ENCODE results near the gene DCXR.

DCXR gene

GRCh38 chr17:82005701-82006348 is 31.7 kb downstream of the DCXR start:
- Histone ChIP-seq H3K4me1 (ENCODE audit: control insufficient read depth in 1 of 2, insufficient read depth in 1 of 2, low read depth in 1 of 2, low read length in 1 of 2) (no peaks in the 10 kb centered on the region), H3K4me3 (ENCODE audit: low read depth in 1 of 2, low read length in 1 of 2) (no peak overlapping the region), H3K36me3 (no peaks in the 10 kb centered on the region), H3K27me3 (no peaks in the 10 kb centered on the region), H3K9me3 (no peaks in the 10 kb centered on the region), H3K27ac (no peak overlapping the region)
- no peak for TF ChIP-seq CTCF (IDR thresholded peaks at IDR 0.05)

- Histone ChIP-seq H3K36me3 (no peaks in the 10 kb centered on the region), H3K27me3 (no peaks in the 10 kb centered on the region), H3K27ac (no peak overlapping the region), H3K9me3 (no peaks in the 10 kb centered on the region), H3K4me1 (ENCODE audit: control insufficient read depth in 1 of 2, insufficient read depth in 1 of 2, low read depth in 1 of 2, low read length in 1 of 2) (no peaks in the 10 kb centered on the region), H3K4me3 (ENCODE audit: low read depth in 1 of 2, low read length in 1 of 2) (no peak overlapping the region)
- no peak for TF ChIP-seq CTCF (IDR thresholded peaks at IDR 0.05)
Observed at GRCh38 chr17:82004517-82005455, 32.7 kb downstream of the DCXR start.

- Histone ChIP-seq H3K4me3 (ENCODE audit: low read depth in 1 of 2, low read length in 1 of 2) (no peak overlapping the region), H3K4me1 (ENCODE audit: control insufficient read depth in 1 of 2, insufficient read depth in 1 of 2, low read depth in 1 of 2, low read length in 1 of 2) (no peaks in the 10 kb centered on the region), H3K9me3 (no peaks in the 10 kb centered on the region), H3K27ac (no peak overlapping the region), H3K36me3 (no peaks in the 10 kb centered on the region), H3K27me3 (no peaks in the 10 kb centered on the region)
- TF ChIP-seq CTCF (IDR thresholded peaks at IDR 0.05): no peak
Observed at GRCh38 chr17:82003411-82004381, 33.8 kb downstream of the DCXR start.

- Histone ChIP-seq H3K36me3 (peaks cover 6% of the 10 kb centered on the region), H3K9me3 (no peaks in the 10 kb centered on the region), H3K4me1 (ENCODE audit: control insufficient read depth in 1 of 2, insufficient read depth in 1 of 2, low read depth in 1 of 2, low read length in 1 of 2) (no peaks in the 10 kb centered on the region), H3K4me3 (ENCODE audit: low read depth in 1 of 2, low read length in 1 of 2) (no peak overlapping the region), H3K27me3 (no peaks in the 10 kb centered on the region), H3K27ac (no peak overlapping the region)
- TF ChIP-seq CTCF (IDR thresholded peaks at IDR 0.05): no peak
Observed at GRCh38 chr17:82001571-82002056, 35.9 kb downstream of the DCXR start.
